MM.1S (cell line): ENCODE data around the gene RXRA.

Experiments used
- CTCF ChIP-seq: fragments of 300-600 bp; sonication (generic); IDR thresholded peaks from 2 replicates; pipeline ENCODE4 v1.5.1; 2016; ENCODE audit warnings: antibody characterized with exemption, low read length, mixed read lengths
- EZH2phosphoT487 ChIP-seq: fragments of 300-600 bp; sonication (generic); IDR thresholded peaks from 2 replicates; pipeline ENCODE4 v1.6.1; 2018; ENCODE audit warnings: antibody characterized with exemption, low read length

GRCh38 chr9:134474055-134474370 lies 147.8 kb downstream of the RXRA start:
- TF ChIP-seq CTCF (no peak), EZH2phosphoT487 (no peak)
